ENCODE measurements around the gene HPCAL4.

Gene HPCAL4

DNA sequence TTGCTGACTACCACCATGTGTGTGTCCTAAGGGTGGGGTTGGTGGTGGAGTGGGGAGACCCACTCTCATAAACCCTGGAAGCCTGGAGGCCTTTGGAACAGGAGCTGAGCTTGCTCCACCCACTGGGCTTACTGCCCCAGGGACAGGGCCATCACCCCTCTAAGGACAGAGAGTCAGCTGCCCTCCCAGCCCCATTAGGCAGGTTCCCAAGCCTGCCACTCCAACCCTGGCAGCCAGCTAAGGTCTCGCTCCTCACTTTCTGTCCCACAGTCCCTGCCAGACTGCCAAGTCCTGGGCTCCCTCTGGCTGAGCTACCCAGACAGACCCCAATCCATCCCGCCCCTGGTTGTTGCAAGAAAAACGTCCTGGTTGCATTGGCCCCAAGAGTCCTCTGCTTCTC lies 23.1 kb downstream of the HPCAL4 start:
- H2AFZ ChIP-seq (ENCODE audit: low read depth, low read length): no peak overlapping the region
- H3K23ac ChIP-seq (ENCODE audit: low read length in 2 of 2): no peak overlapping the region
- no peak overlapping the region for H2BK12ac ChIP-seq (ENCODE audit: low read length in 2 of 2)
- no peak overlapping the region for H3K4me2 ChIP-seq (ENCODE audit: low read length, poor library complexity, severe bottlenecking)
- H4K8ac ChIP-seq (ENCODE audit: low read length): no peak overlapping the region
- no peak overlapping the region for H2BK120ac ChIP-seq (ENCODE audit: low read depth, low read length)
- H3K4me1 ChIP-seq (ENCODE audit: control insufficient read depth, insufficient read depth, low read depth, low read length): peaks cover 14% of the 10 kb centered on the region
- H3K4me3 ChIP-seq (ENCODE audit: insufficient read depth in 1 of 2, low read depth in 1 of 2, low read length in 2 of 2): no peak overlapping the region
- no peak overlapping the region for H2AK5ac ChIP-seq (ENCODE audit: low read length, severe bottlenecking)
- no peak overlapping the region for H3K4ac ChIP-seq (ENCODE audit: low read depth in 1 of 2, low read length in 2 of 2)
- H3K9me3 ChIP-seq (ENCODE audit: control insufficient read depth, low read length): no peaks in the 10 kb centered on the region
- no peak overlapping the region for H3K27ac ChIP-seq (ENCODE audit: low read length, poor library complexity, severe bottlenecking)
- no peaks in the 10 kb centered on the region for H3K79me1 ChIP-seq (replicated peaks; ENCODE audit: low read length, poor library complexity, severe bottlenecking)
- H3K14ac ChIP-seq (ENCODE audit: low read length in 2 of 2): no peak overlapping the region
- no peak overlapping the region for H3K9ac ChIP-seq (ENCODE audit: low read length)
- no peaks in the 10 kb centered on the region for H3K36me3 ChIP-seq (ENCODE audit: control insufficient read depth in 1 of 2, insufficient read depth in 2 of 2, low read depth in 1 of 2, low read length in 2 of 2)
- DNase-seq: no peak
- WGBS: 56% methylated on average over 3 of the region's 3 CpGs
- H3K18ac ChIP-seq (ENCODE audit: low read depth in 1 of 2, low read length in 2 of 2): no peak overlapping the region
- no peak overlapping the region for H2BK5ac ChIP-seq (ENCODE audit: low read depth, low read length, poor library complexity, severe bottlenecking)
- H2BK15ac ChIP-seq (ENCODE audit: low read depth, poor library complexity, severe bottlenecking): no peak overlapping the region
- peaks cover 81 to 86% of the 10 kb centered on the region in 2 experiments for H3K27me3 ChIP-seq (ENCODE audit: control insufficient read depth in 1 of 2, insufficient read depth in 1 of 2, low read length in 2 of 2)
- H4K91ac ChIP-seq (ENCODE audit: low read length): no peak overlapping the region

- no peak overlapping the region for H3K27ac ChIP-seq (ENCODE audit: low read length, poor library complexity, severe bottlenecking)
- H3K23ac ChIP-seq (ENCODE audit: low read length in 2 of 2): no peak overlapping the region
- H3K4me3 ChIP-seq (ENCODE audit: insufficient read depth in 1 of 2, low read depth in 1 of 2, low read length in 2 of 2): no peak overlapping the region
- H3K14ac ChIP-seq (ENCODE audit: low read length in 2 of 2): no peak overlapping the region
- H3K18ac ChIP-seq (ENCODE audit: low read depth in 1 of 2, low read length in 2 of 2): no peak overlapping the region
- no peak overlapping the region for H2BK15ac ChIP-seq (ENCODE audit: low read depth, poor library complexity, severe bottlenecking)
- H4K91ac ChIP-seq (ENCODE audit: low read length): no peak overlapping the region
- peaks cover 80 to 86% of the 10 kb centered on the region in 2 experiments for H3K27me3 ChIP-seq (ENCODE audit: control insufficient read depth in 1 of 2, insufficient read depth in 1 of 2, low read length in 2 of 2)
- H2BK5ac ChIP-seq (ENCODE audit: low read depth, low read length, poor library complexity, severe bottlenecking): no peak overlapping the region
- no peak overlapping the region for H3K9ac ChIP-seq (ENCODE audit: low read length)
- H2AK5ac ChIP-seq (ENCODE audit: low read length, severe bottlenecking): no peak overlapping the region
- WGBS: 78% methylated on average over 3 of the region's 3 CpGs
- no peak overlapping the region for H2BK12ac ChIP-seq (ENCODE audit: low read length in 2 of 2)
- H2BK120ac ChIP-seq (ENCODE audit: low read depth, low read length): no peak overlapping the region
- no peak overlapping the region for H2AFZ ChIP-seq (ENCODE audit: low read depth, low read length)
- no peak overlapping the region for H3K4me2 ChIP-seq (ENCODE audit: low read length, poor library complexity, severe bottlenecking)
- peaks cover 8% of the 10 kb centered on the region for H3K4me1 ChIP-seq (ENCODE audit: control insufficient read depth, insufficient read depth, low read depth, low read length)
- DNase-seq: no peak
- H3K4ac ChIP-seq (ENCODE audit: low read depth in 1 of 2, low read length in 2 of 2): no peak overlapping the region
- H3K9me3 ChIP-seq (ENCODE audit: control insufficient read depth, low read length): no peaks in the 10 kb centered on the region
- no peak overlapping the region for H4K8ac ChIP-seq (ENCODE audit: low read length)
- no peaks in the 10 kb centered on the region for H3K79me1 ChIP-seq (replicated peaks; ENCODE audit: low read length, poor library complexity, severe bottlenecking)
- no peaks in the 10 kb centered on the region for H3K36me3 ChIP-seq (ENCODE audit: control insufficient read depth in 1 of 2, insufficient read depth in 2 of 2, low read depth in 1 of 2, low read length in 2 of 2)
Measured at GRCh38 chr1:39666772-39667171, 24.5 kb downstream of the HPCAL4 start.

GRCh38 chr1:39663559-39663958 lies 27.7 kb downstream of the HPCAL4 start:
- no peak overlapping the region for H2AK5ac ChIP-seq (ENCODE audit: low read length, severe bottlenecking)
- H3K4ac ChIP-seq (ENCODE audit: low read depth in 1 of 2, low read length in 2 of 2): no peak overlapping the region
- H2BK12ac ChIP-seq (ENCODE audit: low read length in 2 of 2): no peak overlapping the region
- no peak overlapping the region for H2BK15ac ChIP-seq (ENCODE audit: low read depth, poor library complexity, severe bottlenecking)
- no peak overlapping the region for H4K8ac ChIP-seq (ENCODE audit: low read length)
- no peak overlapping the region for H2AFZ ChIP-seq (ENCODE audit: low read depth, low read length)
- H3K9ac ChIP-seq (ENCODE audit: low read length): no peak overlapping the region
- H3K79me1 ChIP-seq (replicated peaks; ENCODE audit: low read length, poor library complexity, severe bottlenecking): no peaks in the 10 kb centered on the region
- no peak overlapping the region for H3K23ac ChIP-seq (ENCODE audit: low read length in 2 of 2)
- no peak overlapping the region for H4K91ac ChIP-seq (ENCODE audit: low read length)
- no peaks in the 10 kb centered on the region for H3K36me3 ChIP-seq (ENCODE audit: control insufficient read depth in 1 of 2, insufficient read depth in 2 of 2, low read depth in 1 of 2, low read length in 2 of 2)
- H3K9me3 ChIP-seq (ENCODE audit: control insufficient read depth, low read length): no peaks in the 10 kb centered on the region
- WGBS: 82% methylated on average over 5 of the region's 8 CpGs
- no peak overlapping the region for H3K18ac ChIP-seq (ENCODE audit: low read depth in 1 of 2, low read length in 2 of 2)
- H3K4me2 ChIP-seq (ENCODE audit: low read length, poor library complexity, severe bottlenecking): no peak overlapping the region
- no peak overlapping the region for H3K4me3 ChIP-seq (ENCODE audit: insufficient read depth in 1 of 2, low read depth in 1 of 2, low read length in 2 of 2)
- H3K27me3 ChIP-seq (ENCODE audit: control insufficient read depth in 1 of 2, insufficient read depth in 1 of 2, low read length in 2 of 2): peaks cover 82 to 86% of the 10 kb centered on the region in 2 experiments
- H2BK120ac ChIP-seq (ENCODE audit: low read depth, low read length): no peak overlapping the region
- no peak overlapping the region for H3K14ac ChIP-seq (ENCODE audit: low read length in 2 of 2)
- DNase-seq: no peak
- H2BK5ac ChIP-seq (ENCODE audit: low read depth, low read length, poor library complexity, severe bottlenecking): no peak overlapping the region
- H3K27ac ChIP-seq (ENCODE audit: low read length, poor library complexity, severe bottlenecking): no peak overlapping the region
- H3K4me1 ChIP-seq (ENCODE audit: control insufficient read depth, insufficient read depth, low read depth, low read length): no peaks in the 10 kb centered on the region

GRCh38 chr1:39662861-39663260 lies 28.4 kb downstream of the HPCAL4 start:
- Histone ChIP-seq H3K9me3 (ENCODE audit: control insufficient read depth, low read length) (no peaks in the 10 kb centered on the region), H3K4me2 (ENCODE audit: low read length, poor library complexity, severe bottlenecking) (no peak overlapping the region), H4K8ac (ENCODE audit: low read length) (no peak overlapping the region), H3K4me1 (ENCODE audit: control insufficient read depth, insufficient read depth, low read depth, low read length) (no peaks in the 10 kb centered on the region), H2AFZ (ENCODE audit: low read depth, low read length) (no peak overlapping the region), H4K91ac (ENCODE audit: low read length) (no peak overlapping the region), H3K4me3 (ENCODE audit: insufficient read depth in 1 of 2, low read depth in 1 of 2, low read length in 2 of 2) (no peak overlapping the region), H3K14ac (ENCODE audit: low read length in 2 of 2) (no peak overlapping the region), H3K4ac (ENCODE audit: low read depth in 1 of 2, low read length in 2 of 2) (no peak overlapping the region), H2BK120ac (ENCODE audit: low read depth, low read length) (no peak overlapping the region), H3K36me3 (ENCODE audit: control insufficient read depth in 1 of 2, insufficient read depth in 2 of 2, low read depth in 1 of 2, low read length in 2 of 2) (no peaks in the 10 kb centered on the region), H2AK5ac (ENCODE audit: low read length, severe bottlenecking) (no peak overlapping the region), H2BK12ac (ENCODE audit: low read length in 2 of 2) (no peak overlapping the region), H3K79me1 (replicated peaks; ENCODE audit: low read length, poor library complexity, severe bottlenecking) (no peaks in the 10 kb centered on the region), H3K27me3 (ENCODE audit: control insufficient read depth in 1 of 2, insufficient read depth in 1 of 2, low read length in 2 of 2) (peaks cover 81 to 85% of the 10 kb centered on the region in 2 experiments), H3K9ac (ENCODE audit: low read length) (no peak overlapping the region), H2BK15ac (ENCODE audit: low read depth, poor library complexity, severe bottlenecking) (no peak overlapping the region), H2BK5ac (ENCODE audit: low read depth, low read length, poor library complexity, severe bottlenecking) (no peak overlapping the region), H3K23ac (ENCODE audit: low read length in 2 of 2) (no peak overlapping the region), H3K18ac (ENCODE audit: low read depth in 1 of 2, low read length in 2 of 2) (no peak overlapping the region), H3K27ac (ENCODE audit: low read length, poor library complexity, severe bottlenecking) (no peak overlapping the region)
- WGBS: no CpG with 5 or more reads among the region's 1 CpG
- no peak for DNase-seq
